NCI-H82 treated with DMSO at 0.1 percent for 48 hours (cell line): ENCODE results near the gene ZNF3.

Source experiments
- DNase-seq: peaks from one replicate; lab custom pipeline; 2025; ENCODE audit not compliant: unreplicated experiment; lab: John Stamatoyannopoulos, UW

Gene ZNF3

GRCh38 chr7:100109521-100110163, 28.1 kb upstream of the ZNF3 start:
- DNase-seq: no peak

GRCh38 chr7:100107890-100108289, 26.4 kb upstream of the ZNF3 start:
- DNase-seq: no peak

- no peak for DNase-seq
Measured at GRCh38 chr7:100107125-100107737, 25.7 kb upstream of the ZNF3 start.

- DNase-seq: no peak
Measured at GRCh38 chr7:100106633-100107032, 25.1 kb upstream of the ZNF3 start.

GRCh38 chr7:100105534-100105933, 24.0 kb upstream of the ZNF3 start:
- DNase-seq: no peak

GRCh38 chr7:100102950-100103840, 21.7 kb upstream of the ZNF3 start:
- no peak for DNase-seq

- DNase-seq: peak; percentile 96
Measured at GRCh38 chr7:100101016-100101862, 19.7 kb upstream of the ZNF3 start, which contains the start of the genes AP4M1 and MCM7. Gene AP4M1, plus strand, starts transcription at chr7:100101643. Its CDS starts 72 bp downstream, at chr7:100101715. Gene MCM7, minus strand, starts transcription at chr7:100101397. Its CDS starts 103 bp downstream, at chr7:100101294.

DNA sequence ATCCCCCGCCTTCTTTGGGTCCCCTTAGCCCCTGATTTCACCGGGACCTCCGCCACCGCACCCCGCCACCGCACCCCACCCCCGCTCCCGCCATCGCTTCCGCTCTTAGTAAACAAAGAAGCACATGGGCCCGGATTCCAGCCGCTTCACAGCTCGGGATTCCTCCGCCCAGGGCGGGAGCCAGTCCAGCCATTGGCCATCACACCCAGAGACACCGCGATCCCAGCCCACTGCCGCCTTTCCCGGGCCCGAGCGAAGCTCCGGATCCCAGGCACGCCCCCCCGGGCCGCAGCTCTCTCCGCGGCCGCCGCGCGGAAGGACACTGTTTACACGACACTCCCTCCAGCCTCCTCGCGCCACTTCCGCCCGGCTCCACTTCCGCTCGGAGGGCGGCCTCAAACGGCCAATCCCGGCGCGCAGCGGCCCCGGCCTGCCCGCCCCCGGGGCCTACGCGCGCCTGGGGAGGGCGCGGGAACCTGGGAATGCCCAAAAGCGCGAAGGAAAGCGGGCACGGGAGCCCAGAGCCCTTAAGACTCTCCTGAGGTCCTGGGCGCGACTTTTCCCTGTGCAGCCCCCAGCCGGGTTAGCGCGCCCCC, 19.0 kb upstream of the ZNF3 start:
- DNase-seq: peak; percentile 63

- DNase-seq: no peak
Measured at GRCh38 chr7:100099452-100099851, 17.9 kb upstream of the ZNF3 start.

DNA sequence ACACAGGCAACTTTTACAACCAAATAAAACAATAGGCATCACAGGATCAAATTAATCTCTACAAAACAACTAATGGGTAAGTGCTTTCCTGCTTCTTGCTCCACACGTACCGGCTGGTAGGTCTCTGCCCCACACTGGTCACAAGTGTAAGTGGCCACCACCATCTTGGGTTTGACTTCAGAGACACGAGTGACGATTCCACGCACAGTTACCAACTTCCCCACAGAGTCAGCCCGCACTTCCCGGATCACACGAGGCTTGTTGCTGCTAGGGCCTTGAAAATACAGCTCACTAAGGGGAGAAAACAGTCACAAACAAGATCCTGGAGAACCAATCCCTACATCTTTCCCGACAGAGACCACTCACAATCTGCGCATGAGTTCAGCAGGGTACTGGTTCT, 17.4 kb upstream of the ZNF3 start:
- DNase-seq: no peak

DNA sequence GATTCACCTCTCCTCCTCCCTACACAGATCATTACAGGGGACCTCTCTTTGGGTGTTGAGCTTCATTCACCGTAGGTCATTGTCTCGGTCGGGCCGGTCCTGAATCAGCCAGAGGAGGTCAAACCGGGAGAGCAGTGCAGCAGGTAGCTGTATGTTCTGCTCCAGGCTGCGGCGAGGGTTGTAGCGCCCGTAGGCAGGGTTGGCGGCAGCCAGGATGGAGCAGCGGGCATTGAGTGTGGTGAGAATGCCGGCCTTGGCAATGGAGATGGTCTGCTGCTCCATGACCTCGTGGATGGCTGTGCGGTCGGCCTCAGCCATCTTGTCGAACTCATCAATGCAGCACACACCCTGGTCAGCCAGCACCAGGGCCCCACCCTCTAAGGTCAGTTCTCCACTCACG, 14.2 kb upstream of the ZNF3 start:
- DNase-seq: no peak

DNA sequence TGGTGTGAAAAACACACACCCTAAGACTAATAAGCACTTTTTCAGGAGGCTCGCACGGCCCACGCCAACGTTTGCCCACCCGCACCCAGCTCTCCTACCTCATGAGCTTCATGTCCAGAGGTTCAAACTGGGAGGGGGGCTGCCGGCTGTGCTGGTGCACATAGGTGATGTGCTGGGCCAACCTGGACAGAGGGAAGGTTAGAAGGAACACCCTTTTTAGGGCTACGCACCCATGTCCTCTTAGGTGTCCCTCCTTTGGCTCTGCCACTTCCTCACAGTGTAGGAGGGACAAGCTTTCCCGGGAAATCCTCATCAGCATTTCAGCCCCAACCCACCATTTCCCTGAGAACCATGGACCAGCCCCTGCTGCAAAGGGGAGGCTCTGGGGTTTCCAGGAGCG, 13.8 kb upstream of the ZNF3 start:
- no peak for DNase-seq

GRCh38 chr7:100093925-100094486, 12.5 kb upstream of the ZNF3 start:
- no peak for DNase-seq

DNA sequence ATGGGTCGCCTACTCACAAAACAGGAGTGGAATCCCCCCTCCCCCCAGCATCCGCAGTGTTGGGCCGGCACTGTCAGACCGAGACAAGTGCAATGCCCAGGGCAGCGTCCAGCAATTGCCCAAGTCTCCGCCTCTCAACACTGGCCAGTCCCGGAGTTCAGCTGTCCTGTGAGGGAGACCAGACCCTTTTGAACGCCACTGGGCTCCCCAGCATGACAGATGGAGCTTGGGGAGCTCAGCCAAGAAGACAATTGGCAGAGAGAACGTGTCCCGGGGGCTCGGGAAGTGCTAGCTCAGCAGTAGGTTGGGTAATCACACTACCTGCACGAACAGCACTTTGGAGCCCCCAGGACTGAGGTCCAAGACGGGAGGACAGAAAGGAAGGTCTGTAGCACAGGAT, 12.0 kb upstream of the ZNF3 start:
- DNase-seq: no peak

GRCh38 chr7:100093054-100093453, 11.5 kb upstream of the ZNF3 start:
- DNase-seq: no peak

DNA sequence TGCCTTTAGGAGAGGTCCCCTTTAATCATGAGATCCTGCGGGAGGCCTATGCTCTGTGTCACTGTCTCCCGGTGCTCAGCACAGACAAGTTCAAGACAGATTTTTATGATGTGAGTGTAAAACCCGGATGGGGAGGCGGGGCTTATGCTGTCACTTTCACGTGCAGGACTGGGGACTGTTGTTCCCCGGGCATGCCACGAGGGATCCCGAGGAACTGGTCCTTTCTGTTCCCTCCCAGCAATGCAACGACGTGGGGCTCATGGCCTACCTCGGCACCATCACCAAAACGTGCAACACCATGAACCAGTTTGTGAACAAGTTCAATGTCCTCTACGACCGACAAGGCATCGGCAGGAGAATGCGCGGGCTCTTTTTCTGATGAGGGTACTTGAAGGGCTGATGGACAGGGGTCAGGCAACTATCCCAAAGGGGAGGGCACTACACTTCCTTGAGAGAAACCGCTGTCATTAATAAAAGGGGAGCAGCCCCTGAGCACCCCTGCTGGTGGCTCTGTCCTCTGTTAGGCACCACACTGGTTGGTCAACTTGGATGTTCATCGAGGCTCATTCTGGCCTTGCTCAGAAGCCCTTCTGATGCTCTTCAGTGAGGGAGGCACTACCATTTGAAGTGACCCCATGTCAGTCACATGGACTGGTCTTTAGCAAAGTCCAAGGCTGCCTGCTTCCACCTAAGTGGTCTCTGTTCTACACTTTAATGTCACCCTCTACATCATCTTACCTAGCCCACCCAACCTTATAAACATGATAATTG, 10.1 kb upstream of the ZNF3 start:
- DNase-seq: no peak

DNA sequence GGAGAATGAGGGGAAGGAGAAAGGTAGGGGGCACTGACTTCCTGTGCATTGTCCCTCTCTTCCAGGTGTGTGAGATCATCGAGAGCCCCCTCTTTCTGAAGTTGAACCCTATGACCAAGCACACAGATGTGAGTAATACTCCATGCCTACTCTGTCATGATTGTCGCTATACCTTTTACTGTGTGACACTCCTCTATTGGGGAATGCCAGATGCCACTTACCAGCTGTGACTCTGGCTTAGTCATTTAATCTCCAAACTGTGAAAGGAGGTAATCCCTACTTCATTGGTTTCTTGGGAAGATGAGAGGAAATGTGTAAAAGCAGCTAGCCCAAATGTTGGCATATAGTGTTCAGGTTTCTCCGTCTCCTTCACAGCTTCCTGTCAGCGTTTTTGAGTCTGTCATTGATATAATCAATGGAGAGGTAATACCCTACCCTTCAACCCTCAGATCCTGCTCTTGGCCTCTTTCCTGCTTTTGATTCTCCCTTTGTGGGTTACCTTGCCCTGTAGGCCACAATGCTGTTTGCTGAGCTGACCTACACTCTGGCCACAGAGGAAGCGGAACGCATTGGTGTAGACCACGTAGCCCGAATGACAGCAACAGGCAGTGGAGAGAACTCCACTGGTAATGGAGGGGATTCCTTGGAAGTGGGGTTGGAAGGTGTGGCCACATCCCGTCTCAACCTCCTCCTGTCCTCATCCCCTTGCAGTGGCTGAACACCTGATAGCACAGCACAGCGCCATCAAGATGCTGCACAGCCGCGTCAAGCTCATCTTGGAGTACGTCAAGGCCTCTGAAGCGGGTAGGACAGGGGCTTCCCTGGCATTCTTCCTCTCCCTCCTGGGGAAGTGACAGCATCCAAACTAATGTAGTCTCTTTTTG, 9.2 kb upstream of the ZNF3 start:
- no peak for DNase-seq

- DNase-seq: no peak
Measured at GRCh38 chr7:100089458-100090196, 8.1 kb upstream of the ZNF3 start.
